GM12878 (cell line): ENCODE data around the gene ABHD13. TPM values are rescaled to one million over a fixed set of nuclear protein-coding genes. Genes with fewer than 3 reads are reported as not detected.

Experiments
- ATAC-seq: fragments of 200-7000 bp; cut with Tn5 transposase; 3 replicates; pipeline ENCODE4 v1.9.1; 2020; ENCODE audit warnings: mild to moderate bottlenecking, moderate library complexity
- BruUV-seq: library from RNA; stranded (reverse); fragments of 400-500 nt; replicated peaks from 2 replicates; lab custom pipeline; 2021; lab: Mats Ljungman, UMichigan
- CTCF ChIA-PET: fragments of 300-600 bp; sonication (Branson Sonifier 250); formaldehyde crosslinking; extraction: SDS; loops from one replicate; lab custom pipeline; 2021; ENCODE audit warnings: inconsistent platforms; lab: Yijun Ruan, JAX
- POLR2A ChIA-PET: fragments of 350-600 bp; formaldehyde crosslinking; extraction: SDS; loops from one replicate; lab custom pipeline; 2021; ENCODE audit warnings: inconsistent platforms; lab: Charles Lee
- RAD21 ChIA-PET: fragments of 300-600 bp; sonication (Branson Sonifier 250); formaldehyde crosslinking; loops from one replicate; lab custom pipeline; 2023; ENCODE audit warnings: antibody characterized with exemption; ENCODE audit not compliant: unreplicated experiment; lab: Charles Lee
- SMC1A ChIA-PET: fragments of 300-600 bp; sonication (Branson Sonifier 250); formaldehyde crosslinking; loops from one replicate; lab custom pipeline; 2023; ENCODE audit not compliant: unreplicated experiment, uncharacterized antibody; lab: Charles Lee
- DNase-seq: peaks from one replicate; pipeline ENCODE4 v3.0.0-alpha.2; 2011; ENCODE audit warnings: low read depth, low spot score
- FAIRE-seq: peaks from 3 replicates; lab custom pipeline; 2011; peaks lifted over from hg19 to GRCh38; lab: Jason Lieb, UNC
- H2AFZ ChIP-seq: 2 replicates; pipeline ENCODE4 v1.6.0; 2011; ENCODE audit warnings: low read depth, low read length, control low read depth; ENCODE audit not compliant: control insufficient read depth
- H3K27ac ChIP-seq: 2 replicates; pipeline ENCODE4 v1.5.1; 2011; ENCODE audit warnings: control low read depth; ENCODE audit not compliant: control insufficient read depth, insufficient read depth
- H3K27me3 ChIP-seq, 2 experiments: replicated peaks in 1 of 2; 2 replicates each; pipeline versions ENCODE4 v1.6.0 to v1.6.1; 2011; ENCODE audit warnings: low read length in 1 of 2; ENCODE audit not compliant: control insufficient read depth in 2 of 2, insufficient read depth in 2 of 2
- H3K36me3 ChIP-seq, 2 experiments: 2 replicates each; pipeline ENCODE4 v1.5.1; 2011; ENCODE audit warnings: low read length in 1 of 2; ENCODE audit not compliant: control insufficient read depth in 2 of 2, insufficient read depth in 2 of 2
- H3K4me1 ChIP-seq: 2 replicates; pipeline ENCODE4 v1.6.1; 2011; ENCODE audit warnings: mild to moderate bottlenecking, low read length, moderate library complexity, mixed read lengths; ENCODE audit not compliant: control insufficient read depth, insufficient read depth
- H3K4me2 ChIP-seq: 2 replicates; pipeline ENCODE4 v1.6.0; 2011; ENCODE audit warnings: control low read depth; ENCODE audit not compliant: control insufficient read depth, insufficient read depth
- H3K4me3 ChIP-seq: fragments of 200-600 bp; sonication (generic); 2 replicates; pipeline ENCODE4 v1.5.1; 2016
- H3K79me2 ChIP-seq: 2 replicates; pipeline ENCODE4 v1.6.0; 2011; ENCODE audit warnings: low read length; ENCODE audit not compliant: control insufficient read depth, insufficient read depth
- H3K9ac ChIP-seq: 2 replicates; pipeline ENCODE4 v1.8.0; 2011; ENCODE audit warnings: low read length, control low read depth, mixed read lengths; ENCODE audit not compliant: control insufficient read depth, insufficient read depth
- H3K9me3 ChIP-seq: replicated peaks from 3 replicates; pipeline ENCODE4 v1.5.1; 2011; ENCODE audit warnings: mild to moderate bottlenecking, low read length; ENCODE audit not compliant: control insufficient read depth, insufficient read depth
- H4K20me1 ChIP-seq: 2 replicates; pipeline ENCODE4 v1.6.0; 2011; ENCODE audit not compliant: control insufficient read depth, insufficient read depth
- DPF2 ChIP-seq: fragments of 450-650 bp; IDR thresholded peaks from 2 replicates; pipeline ENCODE4 v1.6.1; 2017; ENCODE audit warnings: mild to moderate bottlenecking
- MEF2B ChIP-seq: fragments of 450-650 bp; IDR thresholded peaks from 2 replicates; pipeline ENCODE4 v1.6.1; 2018; ENCODE audit warnings: mild to moderate bottlenecking, moderate library complexity; ENCODE audit not compliant: partially characterized antibody, poor library complexity, severe bottlenecking
- NFYA ChIP-seq: IDR thresholded peaks from 2 replicates; pipeline ENCODE4 v1.6.1; 2011; ENCODE audit warnings: low read depth, mild to moderate bottlenecking, low read length, improper control_type of control experiment, borderline replicate concordance
- NR2C1 ChIP-seq: fragments of 450-650 bp; IDR thresholded peaks from 2 replicates; pipeline ENCODE4 v1.6.1; 2017; ENCODE audit warnings: antibody characterized with exemption, mild to moderate bottlenecking, moderate library complexity
- PAX5 ChIP-seq: IDR thresholded peaks from 2 replicates; pipeline ENCODE4 v1.6.1; 2011; ENCODE audit warnings: low read depth, low read length, borderline replicate concordance
- POLR2AphosphoS5 ChIP-seq: IDR thresholded peaks from 2 replicates; pipeline ENCODE4 v1.6.1; 2011; ENCODE audit warnings: mild to moderate bottlenecking, low read length, inconsistent platforms
- SIX5 ChIP-seq: IDR thresholded peaks from 2 replicates; pipeline ENCODE4 v1.6.1; 2011; ENCODE audit warnings: mild to moderate bottlenecking, low read depth, low read length, moderate library complexity; ENCODE audit not compliant: severe bottlenecking
- SREBF1 ChIP-seq: IDR thresholded peaks from 2 replicates; pipeline ENCODE4 v1.6.1; 2012; ENCODE audit warnings: mild to moderate bottlenecking, low read length
- TAF1 ChIP-seq: IDR thresholded peaks from 2 replicates; pipeline ENCODE4 v1.6.1; 2011; ENCODE audit warnings: mild to moderate bottlenecking, low read depth, low read length, borderline replicate concordance
- ZNF274 ChIP-seq: IDR thresholded peaks from one replicate; pipeline ENCODE4 v1.8.0; 2011; ENCODE audit not compliant: insufficient read length, insufficient read depth
- ZZZ3 ChIP-seq: IDR thresholded peaks from 2 replicates; pipeline ENCODE4 v1.6.1; 2011; ENCODE audit warnings: low read depth; ENCODE audit not compliant: control insufficient read depth, insufficient read length
- WGBS: methylation state at CpG from one replicate; pipeline ENCODE4 v1.1.6; 2016; ENCODE audit warnings: low lambda C conversion rate; ENCODE audit not compliant: insufficient replicate concordance, insufficient coverage; ENCODE audit errors: missing lambda C conversion rate; 5-methylcytosine and 5-hydroxymethylcytosine counted together
- in situ Hi-C: fragments of 300-500 bp; cut with MboI; formaldehyde crosslinking; loops from 9 replicates; pipeline ENCODE4 v1.14.3; 2018; ENCODE audit warnings: mixed read lengths
- intact Hi-C: fragments of 100-400 bp; cut with micrococcal nuclease; formaldehyde crosslinking; loops from one replicate; pipeline ENCODE4 v1.14.2; 2022; ENCODE audit not compliant: unreplicated experiment
- polyA plus RNA-seq, 11 experiments: library from polyadenylated mRNA; depleted of rRNA in 4 of 11; unstranded in 6 of 11; stranded (reverse) in 5 of 11; fragments of >200 nt; fragmentation: Nextera tagmentation in 4 of 11; fragmentation: Illumina TruSeq in 1 of 11; extraction: Ambion mirVana in 4 of 11; extraction: Trizol in 1 of 11; gene quantifications; 1 replicate in 1 of 11; 2 replicates in 10 of 11; pipeline versions ENCODE4 v1.2.1 to v1.2.3, GENCODE V29; 2011 to 2016; ENCODE audit warnings: inconsistent platforms in 2 of 11, missing spikeins in 2 of 11, low read depth in 1 of 11
- total RNA-seq, 4 experiments: library from RNA; depleted of rRNA in 3 of 4; stranded (reverse); fragments of >200 nt in 3 of 4; fragmentation: Illumina TruSeq in 1 of 4; extraction: Trizol in 1 of 4; gene quantifications; 2 replicates each; pipeline versions ENCODE4 v1.2.1 to v1.2.3, GENCODE V29; 2013 to 2021
- TF ChIP-seq, protein P1 (sequence below), 3 experiments: IDR thresholded peaks in 2 of 3; conservative IDR thresholded peaks in 1 of 3; 2 replicates each; pipeline ENCODE4 v1.5.1; 2011; ENCODE audit warnings: low read depth in 3 of 3, low read length in 3 of 3, mild to moderate bottlenecking in 3 of 3, control low read depth in 2 of 3, moderate library complexity in 2 of 3, inconsistent platforms in 1 of 3, mixed read lengths in 1 of 3; ENCODE audit not compliant: control insufficient read depth in 2 of 3, insufficient read depth in 1 of 3; ENCODE audit errors: extremely low read depth in 1 of 3

ABHD13 gene
- total and polyA plus RNA-seq, 10 of the 15 experiments (the other 5 are each of a cell fraction or from before 2014, with no cell fraction given): 3.2 to 10.7 (median 6.5) TPM

DNA sequence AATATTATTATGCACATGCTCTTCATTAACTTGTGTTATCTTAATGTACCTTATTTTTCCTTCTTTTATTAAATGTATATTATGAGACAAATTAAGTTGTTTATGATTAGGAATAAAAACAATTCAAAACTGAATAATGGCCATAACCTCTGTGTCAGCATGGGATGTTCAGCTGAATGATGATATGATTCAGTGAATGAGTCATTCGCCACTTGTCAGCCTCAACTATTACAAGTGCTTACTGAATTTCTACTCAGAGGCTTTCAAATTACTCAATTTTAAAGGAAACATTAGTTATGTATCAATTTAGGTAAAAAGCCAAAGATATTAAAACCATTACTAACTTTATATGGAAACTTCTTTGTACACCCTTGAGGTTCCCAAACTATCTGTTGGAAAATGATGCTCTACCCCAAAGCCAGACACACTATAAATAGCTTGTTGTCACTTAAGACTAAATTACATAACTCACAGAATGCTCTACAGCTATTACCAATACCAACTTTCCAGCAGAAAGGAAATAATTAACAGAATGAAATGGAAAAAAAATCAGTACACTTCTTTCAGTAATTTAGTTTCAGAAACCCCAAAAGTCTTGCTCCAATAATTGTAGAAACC lies 17.3 kb upstream of the ABHD13 start:
- Histone ChIP-seq H2AFZ (no peak overlapping the region), H3K27me3 (no peaks in the 10 kb centered on the region), H3K27ac (no peak overlapping the region), H3K36me3 (no peaks in the 10 kb centered on the region), H3K4me3 (no peak overlapping the region), H3K9ac (no peak overlapping the region), H3K4me2 (no peak overlapping the region), H3K79me2 (no peaks in the 10 kb centered on the region), H4K20me1 (no peaks in the 10 kb centered on the region), H3K4me1 (no peaks in the 10 kb centered on the region), H3K9me3 (no peaks in the 10 kb centered on the region; the same call in 2 of the 3 replicates)
- no peak for TF ChIP-seq PAX5
- no peak for TF ChIP-seq ZNF274
- no peak for TF ChIP-seq SREBF1
- no peak for TF ChIP-seq MEF2B
- TF ChIP-seq SIX5: no peak
- no peak for TF ChIP-seq ZZZ3
- TF ChIP-seq, protein P1, sequence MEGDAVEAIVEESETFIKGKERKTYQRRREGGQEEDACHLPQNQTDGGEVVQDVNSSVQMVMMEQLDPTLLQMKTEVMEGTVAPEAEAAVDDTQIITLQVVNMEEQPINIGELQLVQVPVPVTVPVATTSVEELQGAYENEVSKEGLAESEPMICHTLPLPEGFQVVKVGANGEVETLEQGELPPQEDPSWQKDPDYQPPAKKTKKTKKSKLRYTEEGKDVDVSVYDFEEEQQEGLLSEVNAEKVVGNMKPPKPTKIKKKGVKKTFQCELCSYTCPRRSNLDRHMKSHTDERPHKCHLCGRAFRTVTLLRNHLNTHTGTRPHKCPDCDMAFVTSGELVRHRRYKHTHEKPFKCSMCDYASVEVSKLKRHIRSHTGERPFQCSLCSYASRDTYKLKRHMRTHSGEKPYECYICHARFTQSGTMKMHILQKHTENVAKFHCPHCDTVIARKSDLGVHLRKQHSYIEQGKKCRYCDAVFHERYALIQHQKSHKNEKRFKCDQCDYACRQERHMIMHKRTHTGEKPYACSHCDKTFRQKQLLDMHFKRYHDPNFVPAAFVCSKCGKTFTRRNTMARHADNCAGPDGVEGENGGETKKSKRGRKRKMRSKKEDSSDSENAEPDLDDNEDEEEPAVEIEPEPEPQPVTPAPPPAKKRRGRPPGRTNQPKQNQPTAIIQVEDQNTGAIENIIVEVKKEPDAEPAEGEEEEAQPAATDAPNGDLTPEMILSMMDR (IDR thresholded peaks at IDR 0.05 in 2 of 3, conservative IDR thresholded peaks at IDR 0.05 in 1 of 3; ENCODE audit: control insufficient read depth in 2 of 3, extremely low read depth in 1 of 3, insufficient read depth in 1 of 3, low read depth in 3 of 3, low read length in 3 of 3): no peak
- no peak for TF ChIP-seq NFYA
- TF ChIP-seq DPF2: no peak
- no peak for TF ChIP-seq TAF1
- TF ChIP-seq NR2C1: no peak
- TF ChIP-seq POLR2AphosphoS5: no peak
- ATAC-seq (no peak), FAIRE-seq (no peak), DNase-seq (no peak)
- CTCF ChIA-PET: interaction anchor here (1.4 kb wide), 1 partner anchor 9 kb away, joined by 5 read pairs; no protein-coding TSS in a partner anchor
- BruUV-seq: no TSS peak
- in situ Hi-C loops (loop anchor here (25.0 kb wide), 1 partner anchor 1639 kb away; the partner anchor contains the start of gene ARGLU1), intact Hi-C loops (no loop called here)
- whole genome bisulfite sequencing: 81% methylated on average over 1 of the region's 1 CpG
- RAD21 ChIA-PET: no interaction called here
- POLR2A ChIA-PET: no interaction called here
- SMC1A ChIA-PET: interaction anchor here (0.7 to 1.6 kb wide), 3 partner anchors 11 to 1242 kb away, joined by 3 to 6 read pairs (median 3); no protein-coding TSS in a partner anchor
